ENCODE measurements around the gene TNPO1. TPM values are rescaled to one million over a fixed set of nuclear protein-coding genes. Genes with fewer than 3 reads are reported as not detected.

Gene TNPO1
- total and polyA plus RNA-seq, 2 of the 8 experiments (the other 6 are each of a cell fraction or from before 2014, with no cell fraction given): 38.5 to 211 TPM

GRCh38 chr5:72957337-72957736 is 140.9 kb downstream of the TNPO1 start (continued):
- TF ChIP-seq CHD7 (IDR thresholded peaks at IDR 0.05; ENCODE audit: insufficient replicate concordance, low read length) (no peak), KDM1A (IDR thresholded peaks at IDR 0.05; ENCODE audit: borderline replicate concordance, low read length) (no peak)

All from H1 (cell line).